Thymus (tissue), 11 donors: ENCODE results near the gene TNC. TPM values are rescaled to one million over a fixed set of nuclear protein-coding genes. Genes with fewer than 3 reads are reported as not detected.

Source experiments
- DNase-seq, 9 donors: peaks; one replicate each; pipeline ENCODE4 v3.0.0-alpha.2; 2013; ENCODE audit warnings: low spot score in 9 of 9, low read depth in 6 of 9, missing footprints in 1 of 9
- H3K27ac ChIP-seq, 2 donors: one replicate each; pipeline ENCODE4 v1.5.1; 2013; ENCODE audit warnings: control low read depth in 1 of 2, low read depth in 1 of 2, low read length in 1 of 2, mild to moderate bottlenecking in 1 of 2, moderate library complexity in 1 of 2
- H3K27me3 ChIP-seq, 2 donors: one replicate each; pipeline ENCODE4 v1.5.1; 2013; ENCODE audit warnings: low read length in 1 of 2; ENCODE audit not compliant: control insufficient read depth in 2 of 2, insufficient read depth in 1 of 2
- H3K36me3 ChIP-seq, 2 donors: one replicate each; pipeline ENCODE4 v1.5.1; 2013; ENCODE audit warnings: low read length in 1 of 2, mild to moderate bottlenecking in 1 of 2, moderate library complexity in 1 of 2; ENCODE audit not compliant: control insufficient read depth in 2 of 2, insufficient read depth in 2 of 2
- H3K4me1 ChIP-seq, 2 donors: one replicate each; pipeline ENCODE4 v1.5.1; 2013; ENCODE audit warnings: low read length in 2 of 2; ENCODE audit not compliant: control insufficient read depth in 2 of 2, insufficient read depth in 2 of 2
- H3K4me3 ChIP-seq, 2 donors: one replicate each; pipeline ENCODE4 v1.5.1; 2013; ENCODE audit warnings: low read length in 2 of 2, control low read depth in 1 of 2, mild to moderate bottlenecking in 1 of 2
- H3K9me3 ChIP-seq, 2 donors: one replicate each; pipeline ENCODE4 v1.5.1; 2013; ENCODE audit warnings: low read length in 1 of 2, mild to moderate bottlenecking in 1 of 2; ENCODE audit not compliant: control insufficient read depth in 2 of 2, insufficient read depth in 1 of 2
- WGBS: extraction: QIAGEN DNeasy Blood & Tissue Kit; methylation state at CpG from one replicate; pipeline ENCODE4 v1.1.7; 2013; 5-methylcytosine and 5-hydroxymethylcytosine counted together
- polyA plus RNA-seq: library from polyadenylated mRNA; stranded (reverse); fragments of 200-250 nt; gene quantifications from one replicate; pipeline ENCODE4 v1.2.3, GENCODE V29; 2013
- total RNA-seq: library from RNA; stranded (reverse); fragments of 120-200 nt; gene quantifications from one replicate; pipeline ENCODE4 v1.2.4, GENCODE V29; 2013
- donor health status: healthy.

TNC gene
- total and polyA plus RNA-seq, 2 donors, result 11.0 to 31.5 TPM

DNA sequence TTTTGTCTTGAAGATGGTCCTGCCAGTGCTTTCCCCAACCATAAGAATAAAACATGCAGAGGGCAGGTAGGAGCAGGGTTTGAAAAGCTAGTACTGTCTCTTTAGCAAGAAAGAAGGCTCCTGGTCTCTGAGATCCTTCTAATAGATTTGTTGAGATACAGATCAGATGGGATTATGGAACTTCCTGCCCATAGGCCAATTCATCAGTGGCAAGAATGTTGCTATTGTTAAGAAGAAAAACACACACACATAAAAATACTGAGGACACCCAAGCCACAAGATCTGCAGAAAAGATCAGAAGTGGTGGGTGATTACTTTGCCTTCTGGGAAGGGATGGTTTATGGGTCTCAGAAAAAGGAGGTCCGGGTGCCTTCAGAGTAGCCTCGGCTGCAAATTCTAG is 59.8 kb downstream of the TNC start:
- no peaks in the 10 kb centered on the region for H3K36me3 ChIP-seq
- H3K27me3 ChIP-seq, result no peaks in the 10 kb centered on the region
- no peaks in the 10 kb centered on the region for H3K9me3 ChIP-seq
- WGBS, result 98% methylated on average over 2 of the region's 2 CpGs
- no peak overlapping the region for H3K27ac ChIP-seq
- DNase-seq, result no peak
- no peaks in the 10 kb centered on the region for H3K4me1 ChIP-seq
- no peak overlapping the region for H3K4me3 ChIP-seq

DNA sequence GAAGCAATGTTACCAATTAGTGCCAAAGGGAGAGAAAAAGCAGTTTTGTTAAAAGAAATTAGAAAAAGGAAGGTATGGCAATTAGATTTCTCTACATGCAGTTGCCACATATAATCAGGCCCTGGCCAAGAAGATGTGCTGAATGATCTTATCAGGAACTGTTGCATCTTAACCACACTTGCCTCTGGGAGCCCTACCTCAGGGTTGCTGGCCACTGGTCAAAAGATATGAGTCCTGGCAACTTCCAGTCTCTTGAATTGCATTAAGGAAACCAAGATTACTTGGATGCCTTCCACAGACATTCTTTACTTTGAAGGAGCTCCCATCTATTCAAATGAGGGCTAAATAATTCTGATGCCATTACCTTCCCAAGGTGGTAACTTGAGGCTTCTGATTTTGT is 60.4 kb downstream of the TNC start:
- DNase-seq, result no peak
- Histone ChIP-seq H3K4me3 (no peak overlapping the region), H3K27me3 (no peaks in the 10 kb centered on the region), H3K27ac (no peak overlapping the region), H3K36me3 (no peaks in the 10 kb centered on the region), H3K4me1 (no peaks in the 10 kb centered on the region), H3K9me3 (no peaks in the 10 kb centered on the region)

DNA sequence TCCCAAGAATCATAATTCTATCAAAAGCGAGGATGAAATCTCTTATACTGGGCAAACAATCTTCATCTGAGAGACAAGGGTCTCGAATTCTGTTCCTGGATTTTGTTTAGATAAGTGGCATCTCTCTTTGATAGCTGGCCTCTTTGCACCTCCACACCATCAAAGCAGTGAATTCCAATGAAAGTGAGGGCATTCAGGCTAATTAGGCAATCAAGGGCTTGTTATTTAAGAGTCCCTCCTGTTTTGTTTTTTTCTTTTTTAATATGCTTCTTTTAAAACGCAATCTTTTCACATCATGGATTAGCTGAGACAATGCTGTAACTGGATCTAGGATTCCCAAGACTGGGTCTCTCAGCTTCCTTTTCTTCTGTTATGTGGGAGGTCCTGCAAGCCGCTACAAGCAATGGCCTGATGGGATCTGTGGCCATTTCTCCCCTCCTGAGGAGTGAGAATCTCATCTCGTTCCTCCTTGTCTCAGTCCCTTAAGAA is 67.9 kb downstream of the TNC start:
- WGBS, result 94% methylated on average over 5 of the region's 5 CpGs
- DNase-seq, result no peak
- Histone ChIP-seq H3K27ac (no peak overlapping the region), H3K9me3 (no peaks in the 10 kb centered on the region), H3K36me3 (no peaks in the 10 kb centered on the region), H3K4me1 (no peaks in the 10 kb centered on the region), H3K4me3 (no peak overlapping the region), H3K27me3 (no peaks in the 10 kb centered on the region)

DNA sequence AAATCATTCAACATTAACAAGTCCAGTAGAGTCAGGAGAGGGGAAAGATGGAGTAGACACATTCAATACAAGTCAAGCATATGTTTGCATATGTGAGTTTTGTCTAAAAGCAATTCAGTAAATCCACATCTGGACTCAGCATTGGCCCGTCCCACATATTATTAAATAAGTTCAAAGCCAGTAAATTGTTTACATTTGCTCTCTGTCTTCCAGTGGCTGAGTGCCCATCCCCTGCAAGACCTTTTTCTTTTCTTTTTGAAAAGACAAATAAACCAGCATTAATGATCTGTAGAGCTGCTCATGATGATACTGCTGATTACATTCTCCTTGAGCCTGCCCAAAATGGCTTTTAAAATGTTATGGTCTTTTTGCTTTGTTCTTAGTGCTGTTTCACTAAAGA is 71.1 kb downstream of the TNC start:
- H3K27ac ChIP-seq, result no peak overlapping the region
- 98% methylated on average over 1 of the region's 1 CpG for WGBS
- no peak overlapping the region for H3K4me3 ChIP-seq
- H3K36me3 ChIP-seq, result no peaks in the 10 kb centered on the region
- no peaks in the 10 kb centered on the region for H3K4me1 ChIP-seq
- no peaks in the 10 kb centered on the region for H3K27me3 ChIP-seq
- no peaks in the 10 kb centered on the region for H3K9me3 ChIP-seq
- no peak for DNase-seq

DNA sequence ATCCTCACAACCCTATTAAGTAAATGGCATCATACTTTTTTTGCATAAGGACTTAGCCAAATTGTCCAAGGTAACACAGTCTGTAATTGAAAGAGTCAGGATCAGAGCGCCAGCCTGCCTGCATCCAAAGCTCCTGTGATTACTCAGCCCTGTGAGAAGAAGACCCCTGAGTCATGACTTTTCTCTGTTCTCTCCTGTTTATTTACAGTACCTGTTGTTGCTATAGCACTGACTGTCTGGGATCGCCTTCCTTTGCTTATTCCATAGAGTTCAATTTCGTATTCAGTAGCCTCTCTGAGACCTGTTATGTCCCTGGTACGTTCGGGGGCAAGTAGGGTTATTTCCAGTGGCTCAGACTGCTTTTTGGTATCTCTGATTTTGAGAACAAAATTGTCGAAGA is 71.8 kb downstream of the TNC start:
- Histone ChIP-seq H3K4me3 (no peak overlapping the region), H3K4me1 (no peaks in the 10 kb centered on the region), H3K27me3 (no peaks in the 10 kb centered on the region), H3K27ac (no peak overlapping the region), H3K36me3 (no peaks in the 10 kb centered on the region), H3K9me3 (no peaks in the 10 kb centered on the region)
- no peak for DNase-seq
- WGBS, result 95% methylated on average over 6 of the region's 6 CpGs

DNA sequence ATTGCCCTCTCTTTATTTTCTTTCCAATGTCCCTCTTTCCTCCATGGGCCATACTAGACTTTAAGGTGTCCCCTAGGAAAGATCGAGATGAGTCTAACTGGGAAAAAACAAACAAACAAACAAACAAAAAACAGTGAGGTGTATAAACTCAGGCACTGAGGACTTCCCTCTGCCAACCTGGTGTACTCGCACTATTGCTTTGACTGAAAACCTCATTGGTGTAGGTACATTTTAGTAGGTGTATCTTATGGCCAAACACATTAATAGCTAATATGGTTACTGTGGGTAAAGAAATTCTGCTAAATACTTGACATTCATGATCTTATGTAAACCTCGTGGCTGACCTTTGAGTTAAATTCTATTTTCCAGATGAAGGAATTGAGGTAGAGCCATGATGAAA is 74.3 kb downstream of the TNC start:
- no peak for DNase-seq
- Histone ChIP-seq H3K27ac (no peak overlapping the region), H3K4me3 (no peak overlapping the region), H3K9me3 (no peaks in the 10 kb centered on the region), H3K36me3 (no peaks in the 10 kb centered on the region), H3K27me3 (no peaks in the 10 kb centered on the region), H3K4me1 (no peaks in the 10 kb centered on the region)
- WGBS, result 92% methylated on average over 3 of the region's 3 CpGs

DNA sequence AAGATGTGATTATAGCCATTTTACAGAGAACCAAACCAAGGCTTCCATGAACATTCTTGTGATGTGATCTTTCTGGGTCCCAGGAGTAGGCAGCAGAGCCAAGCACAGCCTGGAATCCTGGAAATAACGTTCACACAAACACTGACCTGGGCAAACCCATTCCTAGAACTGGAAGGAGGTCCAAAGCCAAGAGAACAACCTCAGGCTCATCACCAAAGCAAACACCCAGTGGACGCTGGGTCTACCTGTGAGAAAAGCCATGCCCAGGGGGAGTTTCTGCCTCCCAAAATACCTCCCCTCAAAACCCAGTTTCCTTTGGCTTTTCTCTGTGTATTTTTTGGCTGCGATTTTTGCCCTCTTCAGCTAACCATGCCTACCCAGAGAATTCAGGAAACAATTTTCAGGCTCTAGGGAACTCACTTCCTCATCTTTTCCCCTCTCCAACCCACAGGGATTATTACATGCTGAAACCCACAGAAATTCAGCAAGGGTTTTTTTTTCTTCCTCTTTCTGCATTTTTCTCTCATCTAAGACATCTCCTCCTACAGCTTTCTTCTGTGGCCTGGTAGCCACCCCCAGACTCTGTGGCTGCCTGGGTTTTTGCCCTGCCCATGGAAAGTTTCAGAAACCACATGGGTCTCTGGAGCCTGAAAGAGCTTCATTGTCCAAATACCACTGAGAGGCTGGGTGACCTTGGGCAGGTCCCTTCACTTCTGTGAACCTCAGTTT is 75.0 kb downstream of the TNC start:
- DNase-seq, result no peak

DNA sequence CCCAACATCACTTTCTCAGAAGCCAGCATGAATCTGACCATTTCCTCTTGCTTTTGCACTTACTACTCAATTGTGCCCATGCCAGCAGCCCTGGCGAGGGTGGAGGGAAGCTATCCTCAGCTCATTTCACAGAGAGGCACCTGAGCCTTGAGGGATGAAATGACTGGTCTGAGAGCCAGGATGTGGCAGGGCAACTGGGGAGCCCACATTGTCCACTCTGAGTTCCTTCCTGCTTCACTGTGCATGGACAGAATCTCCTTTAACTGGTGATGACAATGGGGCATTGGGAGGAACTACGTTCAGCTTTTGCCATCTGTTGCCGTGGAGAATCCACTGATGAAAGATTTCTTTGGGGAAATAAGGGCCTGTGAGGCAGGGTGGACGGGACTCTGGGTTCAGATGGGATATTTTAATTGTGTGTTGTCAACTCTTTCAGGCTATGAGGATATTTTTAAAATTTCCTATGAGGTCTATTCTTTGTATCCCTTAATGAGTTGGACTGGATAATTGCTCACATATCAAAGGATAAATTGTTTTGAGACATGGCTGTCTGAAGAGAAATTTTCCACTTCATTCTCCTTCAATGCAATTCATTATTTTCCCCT is 78.3 kb downstream of the TNC start:
- WGBS, result 90% methylated on average over 4 of the region's 4 CpGs
- Histone ChIP-seq H3K36me3 (no peaks in the 10 kb centered on the region), H3K4me3 (no peak overlapping the region), H3K27me3 (no peaks in the 10 kb centered on the region), H3K9me3 (no peaks in the 10 kb centered on the region), H3K4me1 (no peaks in the 10 kb centered on the region), H3K27ac (no peak overlapping the region)
- DNase-seq, result no peak

More for the DNA sequence above, 75.0 kb downstream of the TNC start:
- Histone ChIP-seq H3K27ac (no peak overlapping the region), H3K4me1 (no peaks in the 10 kb centered on the region), H3K4me3 (no peak overlapping the region), H3K27me3 (no peaks in the 10 kb centered on the region), H3K9me3 (no peaks in the 10 kb centered on the region), H3K36me3 (no peaks in the 10 kb centered on the region)
- 26% methylated on average over 3 of the region's 3 CpGs for WGBS

DNA sequence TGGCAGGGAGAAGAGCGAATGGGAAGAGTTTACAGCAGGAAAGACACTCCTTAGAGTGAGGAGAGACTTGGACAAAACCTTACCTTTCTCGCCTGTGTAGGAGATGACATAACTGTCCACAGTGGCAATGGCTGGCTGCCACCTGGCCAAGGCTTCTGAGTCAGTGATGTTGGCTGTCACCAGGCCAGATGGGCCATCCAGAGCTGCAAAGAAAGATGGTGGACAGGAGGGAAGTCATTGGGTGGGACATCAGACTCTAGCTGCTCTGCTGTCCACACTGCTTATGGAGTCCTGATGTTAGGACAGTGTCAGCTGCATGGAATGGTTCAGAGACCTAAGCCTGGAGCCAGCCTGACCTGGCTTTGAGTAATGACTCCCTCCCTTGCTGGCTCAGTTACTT is 79.8 kb downstream of the TNC start:
- no peak overlapping the region for H3K4me3 ChIP-seq
- no peaks in the 10 kb centered on the region for H3K9me3 ChIP-seq
- 92% methylated on average over 2 of the region's 2 CpGs for WGBS
- H3K4me1 ChIP-seq, result no peaks in the 10 kb centered on the region
- no peak overlapping the region for H3K27ac ChIP-seq
- no peaks in the 10 kb centered on the region for H3K27me3 ChIP-seq
- DNase-seq, result no peak
- H3K36me3 ChIP-seq, result no peaks in the 10 kb centered on the region
